GM12878 (cell line): Measurements from ENCODE around the gene USP47. TPM values are rescaled to one million over a fixed set of nuclear protein-coding genes. Genes with fewer than 3 reads are reported as not detected.

Source experiments
- ATAC-seq: fragments of 200-7000 bp; cut with Tn5 transposase; 3 replicates; pipeline ENCODE4 v1.9.1; 2020; ENCODE audit warnings: mild to moderate bottlenecking, moderate library complexity
- BruUV-seq: library from RNA; stranded (reverse); fragments of 400-500 nt; replicated peaks from 2 replicates; lab custom pipeline; 2021; lab: Mats Ljungman, UMichigan
- CTCF ChIA-PET: fragments of 300-600 bp; sonication (Branson Sonifier 250); formaldehyde crosslinking; extraction: SDS; loops from one replicate; lab custom pipeline; 2021; ENCODE audit warnings: inconsistent platforms; lab: Yijun Ruan, JAX
- POLR2A ChIA-PET: fragments of 350-600 bp; formaldehyde crosslinking; extraction: SDS; loops from one replicate; lab custom pipeline; 2021; ENCODE audit warnings: inconsistent platforms; lab: Charles Lee
- RAD21 ChIA-PET: fragments of 300-600 bp; sonication (Branson Sonifier 250); formaldehyde crosslinking; loops from one replicate; lab custom pipeline; 2023; ENCODE audit warnings: antibody characterized with exemption; ENCODE audit not compliant: unreplicated experiment; lab: Charles Lee
- SMC1A ChIA-PET: fragments of 300-600 bp; sonication (Branson Sonifier 250); formaldehyde crosslinking; loops from one replicate; lab custom pipeline; 2023; ENCODE audit not compliant: unreplicated experiment, uncharacterized antibody; lab: Charles Lee
- DNase-seq: peaks from one replicate; pipeline ENCODE4 v3.0.0-alpha.2; 2011; ENCODE audit warnings: low read depth, low spot score
- FAIRE-seq: peaks from 3 replicates; lab custom pipeline; 2011; peaks lifted over from hg19 to GRCh38; lab: Jason Lieb, UNC
- H2AFZ ChIP-seq: 2 replicates; pipeline ENCODE4 v1.6.0; 2011; ENCODE audit warnings: low read depth, low read length, control low read depth; ENCODE audit not compliant: control insufficient read depth
- H3K27ac ChIP-seq: 2 replicates; pipeline ENCODE4 v1.5.1; 2011; ENCODE audit warnings: control low read depth; ENCODE audit not compliant: control insufficient read depth, insufficient read depth
- H3K27me3 ChIP-seq, 2 experiments: replicated peaks in 1 of 2; 2 replicates each; pipeline versions ENCODE4 v1.6.0 to v1.6.1; 2011; ENCODE audit warnings: low read length in 1 of 2; ENCODE audit not compliant: control insufficient read depth in 2 of 2, insufficient read depth in 2 of 2
- H3K36me3 ChIP-seq, 2 experiments: 2 replicates each; pipeline ENCODE4 v1.5.1; 2011; ENCODE audit warnings: low read length in 1 of 2; ENCODE audit not compliant: control insufficient read depth in 2 of 2, insufficient read depth in 2 of 2
- H3K4me1 ChIP-seq: 2 replicates; pipeline ENCODE4 v1.6.1; 2011; ENCODE audit warnings: mild to moderate bottlenecking, low read length, moderate library complexity, mixed read lengths; ENCODE audit not compliant: control insufficient read depth, insufficient read depth
- H3K4me2 ChIP-seq: 2 replicates; pipeline ENCODE4 v1.6.0; 2011; ENCODE audit warnings: control low read depth; ENCODE audit not compliant: control insufficient read depth, insufficient read depth
- H3K4me3 ChIP-seq: fragments of 200-600 bp; sonication (generic); 2 replicates; pipeline ENCODE4 v1.5.1; 2016
- H3K79me2 ChIP-seq: 2 replicates; pipeline ENCODE4 v1.6.0; 2011; ENCODE audit warnings: low read length; ENCODE audit not compliant: control insufficient read depth, insufficient read depth
- H3K9ac ChIP-seq: 2 replicates; pipeline ENCODE4 v1.8.0; 2011; ENCODE audit warnings: low read length, control low read depth, mixed read lengths; ENCODE audit not compliant: control insufficient read depth, insufficient read depth
- H3K9me3 ChIP-seq: replicated peaks from 3 replicates; pipeline ENCODE4 v1.5.1; 2011; ENCODE audit warnings: mild to moderate bottlenecking, low read length; ENCODE audit not compliant: control insufficient read depth, insufficient read depth
- H4K20me1 ChIP-seq: 2 replicates; pipeline ENCODE4 v1.6.0; 2011; ENCODE audit not compliant: control insufficient read depth, insufficient read depth
- CEBPB ChIP-seq, 2 experiments: fragments of 150-350 bp in 1 of 2; IDR thresholded peaks; 2 replicates each; pipeline ENCODE4 v1.6.1; 2012 to 2014; ENCODE audit warnings: low read depth in 2 of 2, low read length in 2 of 2, borderline replicate concordance in 1 of 2, inconsistent platforms in 1 of 2
- EP300 ChIP-seq, 2 experiments: fragments of 150-350 bp in 1 of 2; IDR thresholded peaks; 2 replicates each; pipeline ENCODE4 v1.6.1; 2011 to 2012; ENCODE audit warnings: low read depth in 2 of 2, low read length in 2 of 2, borderline replicate concordance in 1 of 2, improper control_type of control experiment in 1 of 2, inconsistent platforms in 1 of 2; ENCODE audit not compliant: control insufficient read depth in 1 of 2
- IKZF1 ChIP-seq: fragments of 450-650 bp; conservative IDR thresholded peaks from 2 replicates; pipeline ENCODE4 v1.6.1; 2017; ENCODE audit warnings: antibody characterized with exemption, mild to moderate bottlenecking
- SIN3A ChIP-seq: IDR thresholded peaks from 2 replicates; pipeline ENCODE4 v1.6.1; 2012; ENCODE audit warnings: low read depth, low read length, improper control_type of control experiment
- WGBS: methylation state at CpG from one replicate; pipeline ENCODE4 v1.1.6; 2016; ENCODE audit warnings: low lambda C conversion rate; ENCODE audit not compliant: insufficient replicate concordance, insufficient coverage; ENCODE audit errors: missing lambda C conversion rate; 5-methylcytosine and 5-hydroxymethylcytosine counted together
- in situ Hi-C: fragments of 300-500 bp; cut with MboI; formaldehyde crosslinking; loops from 9 replicates; pipeline ENCODE4 v1.14.3; 2018; ENCODE audit warnings: mixed read lengths
- intact Hi-C: fragments of 100-400 bp; cut with micrococcal nuclease; formaldehyde crosslinking; loops from one replicate; pipeline ENCODE4 v1.14.2; 2022; ENCODE audit not compliant: unreplicated experiment
- polyA plus RNA-seq, 11 experiments: library from polyadenylated mRNA; depleted of rRNA in 4 of 11; unstranded in 6 of 11; stranded (reverse) in 5 of 11; fragments of >200 nt; fragmentation: Nextera tagmentation in 4 of 11; fragmentation: Illumina TruSeq in 1 of 11; extraction: Ambion mirVana in 4 of 11; extraction: Trizol in 1 of 11; gene quantifications; 1 replicate in 1 of 11; 2 replicates in 10 of 11; pipeline versions ENCODE4 v1.2.1 to v1.2.3, GENCODE V29; 2011 to 2016; ENCODE audit warnings: inconsistent platforms in 2 of 11, missing spikeins in 2 of 11, low read depth in 1 of 11
- total RNA-seq, 4 experiments: library from RNA; depleted of rRNA in 3 of 4; stranded (reverse); fragments of >200 nt in 3 of 4; fragmentation: Illumina TruSeq in 1 of 4; extraction: Trizol in 1 of 4; gene quantifications; 2 replicates each; pipeline versions ENCODE4 v1.2.1 to v1.2.3, GENCODE V29; 2013 to 2021
- TF ChIP-seq, protein P1 (sequence below): IDR thresholded peaks from 2 replicates; pipeline ENCODE4 v1.6.1; 2012; ENCODE audit warnings: low read depth, low read length, improper control_type of control experiment
- TF ChIP-seq, protein P2 (sequence below): IDR thresholded peaks from 2 replicates; pipeline ENCODE4 v1.6.1; 2011; ENCODE audit warnings: low read depth, mild to moderate bottlenecking, low read length, moderate library complexity, borderline replicate concordance; ENCODE audit errors: extremely low read depth
- TF ChIP-seq, protein P3 (sequence below): IDR thresholded peaks from 2 replicates; pipeline ENCODE4 v1.6.1; 2012; ENCODE audit warnings: low read depth, low read length, improper control_type of control experiment
- TF ChIP-seq, protein P4 (sequence below): IDR thresholded peaks from 2 replicates; pipeline ENCODE4 v1.6.1; 2011; ENCODE audit warnings: low read depth, low read length, improper control_type of control experiment, borderline replicate concordance
- TF ChIP-seq, protein P5 (sequence below): fragments of 450-650 bp; IDR thresholded peaks from 2 replicates; pipeline ENCODE4 v1.6.1; 2018; ENCODE audit warnings: borderline replicate concordance, mild to moderate bottlenecking; ENCODE audit not compliant: partially characterized antibody

The USP47 gene
- total and polyA plus RNA-seq, 10 of the 15 experiments (the other 5 are each of a cell fraction or from before 2014, with no cell fraction given): 13.9 to 54.0 (median 31.6) TPM

DNA sequence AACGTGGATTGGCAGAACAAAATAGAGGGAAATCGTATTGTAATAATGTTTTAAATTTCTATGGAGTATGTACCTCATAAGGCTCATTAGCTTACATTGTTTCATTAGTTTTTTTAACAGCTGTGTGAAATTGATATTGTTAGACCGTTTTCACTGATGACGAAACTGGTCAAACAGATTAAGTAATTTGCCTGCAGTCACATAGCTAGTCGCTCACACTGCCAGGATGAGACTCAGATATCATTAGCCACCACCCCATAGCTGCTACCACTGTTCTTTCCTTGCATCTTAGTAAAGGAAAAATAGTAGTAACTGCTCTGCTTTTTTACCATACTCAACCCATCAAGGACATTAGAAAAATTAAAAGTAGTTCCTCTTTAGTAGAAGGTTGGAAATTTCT, 102.7 kb downstream of the USP47 start:
- H3K4me2 ChIP-seq: no peak overlapping the region
- ChIA-PET CTCF (interaction anchor here (3.0 kb wide), 1 partner anchor 23 kb away, joined by 12 read pairs; no protein-coding TSS in a partner anchor), SMC1A (no interaction called here), RAD21 (no interaction called here), POLR2A (interaction anchor here (0.6 kb wide), 1 partner anchor 275 kb away, joined by 3 read pairs; no protein-coding TSS in a partner anchor)
- H3K4me3 ChIP-seq: no peak overlapping the region
- no peak overlapping the region for H3K9ac ChIP-seq
- H3K27me3 ChIP-seq: no peaks in the 10 kb centered on the region
- intact Hi-C loops: no loop called here
- no TSS peak for BruUV-seq
- no peak for DNase-seq
- no peak overlapping the region for H2AFZ ChIP-seq
- H3K9me3 ChIP-seq: no peaks in the 10 kb centered on the region
- no peaks in the 10 kb centered on the region for H4K20me1 ChIP-seq
- FAIRE-seq: no peak
- TF ChIP-seq SIN3A (no peak), IKZF1 (no peak), EP300 (IDR thresholded peaks at IDR 0.05; ENCODE audit: borderline replicate concordance in 1 of 2, control insufficient read depth in 1 of 2, low read depth in 2 of 2, low read length in 2 of 2) (no peak), CEBPB (IDR thresholded peaks at IDR 0.05; ENCODE audit: borderline replicate concordance in 1 of 2, low read depth in 2 of 2, low read length in 2 of 2) (no peak)
- TF ChIP-seq, protein P1, sequence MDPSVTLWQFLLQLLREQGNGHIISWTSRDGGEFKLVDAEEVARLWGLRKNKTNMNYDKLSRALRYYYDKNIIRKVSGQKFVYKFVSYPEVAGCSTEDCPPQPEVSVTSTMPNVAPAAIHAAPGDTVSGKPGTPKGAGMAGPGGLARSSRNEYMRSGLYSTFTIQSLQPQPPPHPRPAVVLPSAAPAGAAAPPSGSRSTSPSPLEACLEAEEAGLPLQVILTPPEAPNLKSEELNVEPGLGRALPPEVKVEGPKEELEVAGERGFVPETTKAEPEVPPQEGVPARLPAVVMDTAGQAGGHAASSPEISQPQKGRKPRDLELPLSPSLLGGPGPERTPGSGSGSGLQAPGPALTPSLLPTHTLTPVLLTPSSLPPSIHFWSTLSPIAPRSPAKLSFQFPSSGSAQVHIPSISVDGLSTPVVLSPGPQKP: no peak
- TF ChIP-seq, protein P2, sequence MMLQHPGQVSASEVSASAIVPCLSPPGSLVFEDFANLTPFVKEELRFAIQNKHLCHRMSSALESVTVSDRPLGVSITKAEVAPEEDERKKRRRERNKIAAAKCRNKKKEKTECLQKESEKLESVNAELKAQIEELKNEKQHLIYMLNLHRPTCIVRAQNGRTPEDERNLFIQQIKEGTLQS: no peak
- TF ChIP-seq, protein P3, sequence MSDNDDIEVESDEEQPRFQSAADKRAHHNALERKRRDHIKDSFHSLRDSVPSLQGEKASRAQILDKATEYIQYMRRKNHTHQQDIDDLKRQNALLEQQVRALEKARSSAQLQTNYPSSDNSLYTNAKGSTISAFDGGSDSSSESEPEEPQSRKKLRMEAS: no peak
- TF ChIP-seq, protein P4, sequence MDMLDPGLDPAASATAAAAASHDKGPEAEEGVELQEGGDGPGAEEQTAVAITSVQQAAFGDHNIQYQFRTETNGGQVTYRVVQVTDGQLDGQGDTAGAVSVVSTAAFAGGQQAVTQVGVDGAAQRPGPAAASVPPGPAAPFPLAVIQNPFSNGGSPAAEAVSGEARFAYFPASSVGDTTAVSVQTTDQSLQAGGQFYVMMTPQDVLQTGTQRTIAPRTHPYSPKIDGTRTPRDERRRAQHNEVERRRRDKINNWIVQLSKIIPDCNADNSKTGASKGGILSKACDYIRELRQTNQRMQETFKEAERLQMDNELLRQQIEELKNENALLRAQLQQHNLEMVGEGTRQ: no peak
- TF ChIP-seq, protein P5, sequence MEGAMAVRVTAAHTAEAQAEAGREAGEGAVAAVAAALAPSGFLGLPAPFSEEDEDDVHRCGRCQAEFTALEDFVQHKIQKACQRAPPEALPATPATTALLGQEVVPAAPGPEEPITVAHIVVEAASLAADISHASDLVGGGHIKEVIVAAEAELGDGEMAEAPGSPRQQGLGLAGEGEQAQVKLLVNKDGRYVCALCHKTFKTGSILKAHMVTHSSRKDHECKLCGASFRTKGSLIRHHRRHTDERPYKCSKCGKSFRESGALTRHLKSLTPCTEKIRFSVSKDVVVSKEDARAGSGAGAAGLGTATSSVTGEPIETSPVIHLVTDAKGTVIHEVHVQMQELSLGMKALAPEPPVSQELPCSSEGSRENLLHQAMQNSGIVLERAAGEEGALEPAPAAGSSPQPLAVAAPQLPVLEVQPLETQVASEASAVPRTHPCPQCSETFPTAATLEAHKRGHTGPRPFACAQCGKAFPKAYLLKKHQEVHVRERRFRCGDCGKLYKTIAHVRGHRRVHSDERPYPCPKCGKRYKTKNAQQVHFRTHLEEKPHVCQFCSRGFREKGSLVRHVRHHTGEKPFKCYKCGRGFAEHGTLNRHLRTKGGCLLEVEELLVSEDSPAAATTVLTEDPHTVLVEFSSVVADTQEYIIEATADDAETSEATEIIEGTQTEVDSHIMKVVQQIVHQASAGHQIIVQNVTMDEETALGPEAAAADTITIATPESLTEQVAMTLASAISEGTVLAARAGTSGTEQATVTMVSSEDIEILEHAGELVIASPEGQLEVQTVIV: no peak
- no peak overlapping the region for H3K27ac ChIP-seq
- H3K79me2 ChIP-seq: no peaks in the 10 kb centered on the region
- WGBS: 94% methylated on average over 5 of the region's 5 CpGs
- in situ Hi-C loops: no loop called here
- ATAC-seq: no peak
- no peaks in the 10 kb centered on the region for H3K4me1 ChIP-seq
- peaks cover 4 to 18% of the 10 kb centered on the region in 2 experiments for H3K36me3 ChIP-seq
